Stomach (tissue), 4 donors: ENCODE measurements around the gene EHD1.

ENCODE experiments used
- EP300 ChIP-seq: sonication (generic); formaldehyde crosslinking; IDR thresholded peaks from one replicate; pipeline ENCODE4 v1.6.1; 2017; ENCODE audit warnings: antibody characterized with exemption
- POLR2A ChIP-seq, 4 donors: fragments of 450-650 bp; IDR thresholded peaks; one replicate each; pipeline ENCODE4 v1.6.1; 2016; ENCODE audit warnings: antibody characterized with exemption in 4 of 4, control low read depth in 2 of 4, mild to moderate bottlenecking in 1 of 4, moderate library complexity in 1 of 4
- POLR2AphosphoS5 ChIP-seq, 3 donors: sonication (generic); formaldehyde crosslinking; IDR thresholded peaks; one replicate each; pipeline ENCODE4 v1.6.1; 2016; ENCODE audit warnings: antibody characterized with exemption in 3 of 3
- TF ChIP-seq, protein P1 (sequence below), 7 experiments: fragments of 450-650 bp in 4 of 7; fragments of 200-600 bp in 3 of 7; sonication (generic) in 3 of 7; IDR thresholded peaks; one replicate each; pipeline ENCODE4 v1.5.1; 2016 to 2019; ENCODE audit warnings: antibody characterized with exemption in 7 of 7, control low read depth in 2 of 7, mild to moderate bottlenecking in 1 of 7

DNA sequence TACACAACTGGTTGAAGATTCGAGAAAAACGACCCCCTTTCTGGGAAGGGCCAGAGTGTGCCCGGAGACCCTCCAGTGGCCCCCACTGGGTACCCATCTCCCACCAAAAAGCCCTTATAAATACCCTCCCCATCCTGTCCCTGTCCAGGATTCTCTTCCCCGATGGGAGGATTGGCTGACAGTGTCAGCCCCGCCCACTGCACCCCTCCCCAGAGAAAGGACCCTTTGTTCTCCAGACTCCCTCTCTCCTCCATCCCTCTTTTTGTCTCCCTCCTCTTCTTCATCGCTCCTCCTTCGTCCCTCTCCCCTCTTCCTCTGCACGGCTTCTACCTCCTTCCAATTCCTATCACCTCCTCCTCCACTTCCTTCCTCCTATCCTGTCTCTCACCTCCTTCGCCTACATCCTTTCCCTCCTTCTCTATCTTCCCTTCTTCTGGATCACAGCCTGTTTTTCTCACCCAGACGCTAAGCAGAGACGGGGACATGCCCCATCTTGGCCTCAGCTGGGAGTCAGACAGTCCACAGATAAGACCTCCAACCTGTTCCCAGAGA, 54.8 kb downstream of the EHD1 start:
- no peak for TF ChIP-seq POLR2A (IDR thresholded peaks at IDR 0.05)
- TF ChIP-seq, protein P1, sequence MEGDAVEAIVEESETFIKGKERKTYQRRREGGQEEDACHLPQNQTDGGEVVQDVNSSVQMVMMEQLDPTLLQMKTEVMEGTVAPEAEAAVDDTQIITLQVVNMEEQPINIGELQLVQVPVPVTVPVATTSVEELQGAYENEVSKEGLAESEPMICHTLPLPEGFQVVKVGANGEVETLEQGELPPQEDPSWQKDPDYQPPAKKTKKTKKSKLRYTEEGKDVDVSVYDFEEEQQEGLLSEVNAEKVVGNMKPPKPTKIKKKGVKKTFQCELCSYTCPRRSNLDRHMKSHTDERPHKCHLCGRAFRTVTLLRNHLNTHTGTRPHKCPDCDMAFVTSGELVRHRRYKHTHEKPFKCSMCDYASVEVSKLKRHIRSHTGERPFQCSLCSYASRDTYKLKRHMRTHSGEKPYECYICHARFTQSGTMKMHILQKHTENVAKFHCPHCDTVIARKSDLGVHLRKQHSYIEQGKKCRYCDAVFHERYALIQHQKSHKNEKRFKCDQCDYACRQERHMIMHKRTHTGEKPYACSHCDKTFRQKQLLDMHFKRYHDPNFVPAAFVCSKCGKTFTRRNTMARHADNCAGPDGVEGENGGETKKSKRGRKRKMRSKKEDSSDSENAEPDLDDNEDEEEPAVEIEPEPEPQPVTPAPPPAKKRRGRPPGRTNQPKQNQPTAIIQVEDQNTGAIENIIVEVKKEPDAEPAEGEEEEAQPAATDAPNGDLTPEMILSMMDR (IDR thresholded peaks at IDR 0.05), result no peak
- no peak for TF ChIP-seq POLR2AphosphoS5 (IDR thresholded peaks at IDR 0.05)
- no peak for TF ChIP-seq EP300
